K562 (cell line): Measurements from ENCODE around the gene PRIM1. TPM values are rescaled to one million over a fixed set of nuclear protein-coding genes. Genes with fewer than 3 reads are reported as not detected.

Source experiments
- BRF1 ChIP-seq: IDR thresholded peaks from 3 replicates; pipeline ENCODE4 v1.6.1; 2011; ENCODE audit warnings: borderline replicate concordance, mild to moderate bottlenecking; ENCODE audit not compliant: insufficient read length; ENCODE audit errors: extremely low read depth
- ESRRA ChIP-seq: fragments of 450-650 bp; IDR thresholded peaks from 2 replicates; pipeline ENCODE4 v1.6.1; 2014; ENCODE audit warnings: low read depth, mild to moderate bottlenecking, moderate library complexity, borderline replicate concordance
- FOXA1 ChIP-seq: fragments of 450-650 bp; IDR thresholded peaks from 2 replicates; pipeline ENCODE4 v1.6.1; 2016; ENCODE audit warnings: mild to moderate bottlenecking, borderline replicate concordance
- GABPA ChIP-seq: fragments of 200-800 bp; sonication (Bioruptor generic); conservative IDR thresholded peaks from 2 replicates; pipeline ENCODE4 v1.6.1; 2016; ENCODE audit warnings: low read depth, missing genetic modification characterization, missing compliant biosample characterization
- GTF2E2 ChIP-seq: fragments of 200-800 bp; sonication (Bioruptor generic); IDR thresholded peaks from 2 replicates; pipeline ENCODE4 v1.6.1; 2016; ENCODE audit warnings: missing genetic modification characterization, missing compliant biosample characterization
- HDAC2 ChIP-seq: fragments of 450-650 bp; IDR thresholded peaks from 2 replicates; pipeline ENCODE4 v1.6.1; 2016; ENCODE audit warnings: mild to moderate bottlenecking
- HMGN3 ChIP-seq: IDR thresholded peaks from 2 replicates; pipeline ENCODE4 v1.6.1; 2011; ENCODE audit warnings: borderline replicate concordance, low read depth, mild to moderate bottlenecking, mixed read lengths, low read length; ENCODE audit not compliant: insufficient read length; ENCODE audit errors: extremely low read depth
- L3MBTL2 ChIP-seq: fragments of 450-650 bp; IDR thresholded peaks from 2 replicates; pipeline ENCODE4 v1.6.1; 2016; ENCODE audit warnings: mild to moderate bottlenecking, moderate library complexity
- LCOR ChIP-seq: sonication (generic); formaldehyde crosslinking; IDR thresholded peaks from 2 replicates; pipeline ENCODE4 v1.8.0; 2022; ENCODE audit warnings: mild to moderate bottlenecking, missing genetic modification reagents
- MXI1 ChIP-seq: IDR thresholded peaks from 2 replicates; pipeline ENCODE4 v1.6.1; 2011; ENCODE audit warnings: low read depth, mild to moderate bottlenecking, improper control_type of control experiment, low read length
- NBN ChIP-seq: fragments of 450-650 bp; IDR thresholded peaks from 2 replicates; pipeline ENCODE4 v1.6.1; 2016; ENCODE audit warnings: low read depth, mild to moderate bottlenecking
- NCOA2 ChIP-seq, 2 experiments: fragments of 450-650 bp; IDR thresholded peaks; 2 replicates each; pipeline ENCODE4 v1.6.1; 2018; ENCODE audit warnings: mild to moderate bottlenecking in 2 of 2, moderate library complexity in 1 of 2; ENCODE audit not compliant: partially characterized antibody in 2 of 2
- NR2F6 ChIP-seq: fragments of 450-650 bp; formaldehyde crosslinking; IDR thresholded peaks from 2 replicates; pipeline ENCODE4 v1.4.0; 2020; ENCODE audit warnings: mild to moderate bottlenecking
- PHTF2 ChIP-seq: fragments of 250-450 bp; sonication (Bioruptor Pico); IDR thresholded peaks from 2 replicates; pipeline ENCODE4 v1.5.0; 2021; ENCODE audit warnings: mild to moderate bottlenecking
- SIN3B ChIP-seq: fragments of 450-650 bp; IDR thresholded peaks from 2 replicates; pipeline ENCODE4 v1.6.1; 2017; ENCODE audit warnings: low read depth, mild to moderate bottlenecking, moderate library complexity
- TAF1 ChIP-seq: IDR thresholded peaks from 2 replicates; pipeline ENCODE4 v1.6.1; 2011; ENCODE audit warnings: mild to moderate bottlenecking, low read length, moderate library complexity; ENCODE audit not compliant: insufficient read depth, control insufficient read depth, severe bottlenecking; ENCODE audit errors: extremely low read depth
- TEAD1 ChIP-seq, 2 experiments: fragments of 450-650 bp in 1 of 2; sonication (generic) in 1 of 2; formaldehyde crosslinking; IDR thresholded peaks; 2 replicates each; pipeline versions ENCODE4 v1.4.0 to v1.8.0; 2020 to 2022; ENCODE audit warnings: mild to moderate bottlenecking in 2 of 2, missing genetic modification reagents in 1 of 2
- TEAD4 ChIP-seq, 2 experiments: sonication (generic) in 1 of 2; formaldehyde crosslinking in 1 of 2; IDR thresholded peaks; 2 replicates each; pipeline versions ENCODE4 v1.6.1 to v1.8.0; 2012 to 2022; ENCODE audit warnings: borderline replicate concordance in 1 of 2, inconsistent platforms in 1 of 2, low read length in 1 of 2, mild to moderate bottlenecking in 1 of 2, missing genetic modification reagents in 1 of 2
- TRIM24 ChIP-seq, 2 experiments: fragments of 450-650 bp; IDR thresholded peaks; 2 replicates each; pipeline ENCODE4 v1.6.1; 2016
- U2AF1 ChIP-seq: fragments of 200-400 bp; formaldehyde crosslinking; optimal IDR thresholded peaks from 2 replicates; pipeline ENCODE3; 2017; ENCODE audit warnings: mild to moderate bottlenecking, low read depth, low read length, moderate library complexity
- ZBTB17 ChIP-seq: fragments of 450-650 bp; formaldehyde crosslinking; IDR thresholded peaks from 2 replicates; pipeline ENCODE4 v1.4.0; 2020; ENCODE audit warnings: mild to moderate bottlenecking
- ZNF232 ChIP-seq: sonication (generic); formaldehyde crosslinking; IDR thresholded peaks from 2 replicates; pipeline ENCODE4 v1.8.0; 2022; ENCODE audit warnings: mild to moderate bottlenecking, missing genetic modification reagents
- ZNF766 ChIP-seq: fragments of 200-800 bp; sonication (Bioruptor generic); conservative IDR thresholded peaks from 2 replicates; pipeline ENCODE4 v1.6.1; 2016; ENCODE audit warnings: missing genetic modification characterization, missing compliant biosample characterization
- ZZZ3 ChIP-seq: fragments of 450-650 bp; IDR thresholded peaks from 2 replicates; pipeline ENCODE4 v1.6.1; 2016; ENCODE audit warnings: antibody characterized with exemption, mild to moderate bottlenecking, moderate library complexity
- polyA plus RNA-seq, 8 experiments: library from polyadenylated mRNA; depleted of rRNA in 4 of 8; stranded (reverse) in 5 of 8; unstranded in 3 of 8; fragments of >200 nt; fragmentation: Nextera tagmentation in 2 of 8; fragmentation: Illumina TruSeq in 1 of 8; extraction: Ambion mirVana in 2 of 8; extraction: Trizol in 1 of 8; gene quantifications; 2 replicates each; pipeline versions ENCODE4 v1.2.1 to v1.2.3, GENCODE V29; 2011 to 2014; ENCODE audit warnings: inconsistent platforms in 1 of 8, missing spikeins in 1 of 8
- total RNA-seq, 7 experiments: library from RNA; depleted of rRNA in 6 of 7; stranded (reverse); fragments of >200 nt in 6 of 7; fragmentation: Illumina TruSeq in 2 of 7; extraction: Trizol in 2 of 7; gene quantifications; 2 replicates each; pipeline versions ENCODE4 v1.2.1 to v1.2.3, GENCODE V29; 2011 to 2021; ENCODE audit warnings: low replicate concordance in 1 of 7
- TF ChIP-seq, protein P1 (sequence below): fragments of 250-450 bp; sonication (Bioruptor Pico); IDR thresholded peaks from 2 replicates; pipeline ENCODE4 v1.6.1; 2021; ENCODE audit warnings: mild to moderate bottlenecking
- TF ChIP-seq, protein P2 (sequence below): fragments of 450-650 bp; IDR thresholded peaks from 2 replicates; pipeline ENCODE4 v1.6.1; 2018; ENCODE audit not compliant: partially characterized antibody

Gene PRIM1
- total and polyA plus RNA-seq, 9 of the 15 experiments (the other 6 are each of a cell fraction or from before 2014, with no cell fraction given): 67.2 to 179 (median 140) TPM

DNA sequence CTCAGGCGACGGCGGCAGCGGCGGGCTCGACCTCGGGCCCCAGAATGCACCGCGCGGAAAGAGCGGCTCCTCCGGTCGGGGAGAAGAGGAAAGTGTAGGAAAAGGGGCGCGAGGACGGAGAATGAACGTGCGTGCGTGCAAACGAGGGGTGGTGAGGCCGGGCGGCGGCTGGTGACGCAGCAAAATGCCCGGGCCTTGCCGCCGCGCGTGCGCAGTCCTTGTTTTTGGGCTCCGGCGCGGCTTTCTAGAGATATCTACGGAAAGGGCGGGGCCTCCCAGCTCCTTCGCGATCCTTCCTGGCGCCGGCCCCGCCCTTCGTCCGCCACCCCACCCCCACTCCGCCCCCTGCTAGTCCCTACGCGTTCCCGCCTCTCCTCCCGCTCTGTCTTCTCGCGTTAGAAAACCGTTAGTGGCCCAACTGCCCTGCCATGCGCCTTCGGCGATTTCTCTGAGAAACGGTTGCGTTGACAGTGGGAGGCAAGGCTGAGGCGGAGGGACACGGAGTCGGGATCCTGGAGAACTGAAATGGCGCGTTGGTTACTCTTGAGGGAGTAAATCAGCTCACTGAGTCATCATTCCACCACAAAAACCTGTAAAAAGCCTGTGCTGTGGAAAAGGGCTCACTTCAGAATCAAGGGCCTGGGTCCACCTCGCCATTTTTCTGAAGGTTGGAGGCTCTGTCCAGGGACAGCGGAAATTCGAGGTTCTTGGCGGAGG is 63.8 kb downstream of the PRIM1 start, which contains the start of gene PTGES3 (continued):
- TF ChIP-seq L3MBTL2 (peak; percentile 97), BRF1 (no peak), TAF1 (peak; percentile 94), TEAD1 (CRISPR knock-in tag; IDR thresholded peaks at IDR 0.05) (peak in 1 of 2 experiments; percentile 40; a peak in 1 of 4 replicates), HMGN3 (peak; percentile 62), ZNF232 (CRISPR knock-in tag) (no peak), FOXA1 (no peak), NCOA2 (IDR thresholded peaks at IDR 0.05; ENCODE audit: partially characterized antibody in 2 of 2) (no peak), ZZZ3 (peak; percentile 58; the same call in 1 of the 2 replicates), ZBTB17 (no peak; the same call in 1 of the 2 replicates), LCOR (CRISPR knock-in tag) (peak; percentile 57), TEAD4 (IDR thresholded peaks at IDR 0.05; ENCODE audit: low read length) (no peak; the same call in none of the 2 replicates), TEAD4 (CRISPR knock-in tag; IDR thresholded peaks at IDR 0.05; ENCODE audit: borderline replicate concordance) (no peak; the same call in 1 of the 2 replicates), NR2F6 (CRISPR knock-in tag) (no peak), MXI1 (peak; percentile 64), PHTF2 (CRISPR knock-in tag) (no peak), GABPA (peak; percentile 85), SIN3B (peak; percentile 73), HDAC2 (peak; percentile 57; the same call in 1 of the 2 replicates), GTF2E2 (tag) (peak; percentile 97), NBN (peak; percentile 86), U2AF1 (no peak), ESRRA (0 out of 2 replicates have a peak, but pooled peaks have one; percentile 29), ZNF766 (CRISPR knock-in tag) (peak; percentile 84), TRIM24 (IDR thresholded peaks at IDR 0.05) (peak; percentile 30 to 49; a peak in 2 of 4 replicates)
- TF ChIP-seq, protein P1, sequence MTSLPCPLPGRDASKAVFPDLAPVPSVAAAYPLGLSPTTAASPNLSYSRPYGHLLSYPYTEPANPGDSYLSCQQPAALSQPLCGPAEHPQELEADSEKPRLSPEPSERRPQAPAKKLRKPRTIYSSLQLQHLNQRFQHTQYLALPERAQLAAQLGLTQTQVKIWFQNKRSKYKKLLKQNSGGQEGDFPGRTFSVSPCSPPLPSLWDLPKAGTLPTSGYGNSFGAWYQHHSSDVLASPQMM: no peak
- TF ChIP-seq, protein P2, sequence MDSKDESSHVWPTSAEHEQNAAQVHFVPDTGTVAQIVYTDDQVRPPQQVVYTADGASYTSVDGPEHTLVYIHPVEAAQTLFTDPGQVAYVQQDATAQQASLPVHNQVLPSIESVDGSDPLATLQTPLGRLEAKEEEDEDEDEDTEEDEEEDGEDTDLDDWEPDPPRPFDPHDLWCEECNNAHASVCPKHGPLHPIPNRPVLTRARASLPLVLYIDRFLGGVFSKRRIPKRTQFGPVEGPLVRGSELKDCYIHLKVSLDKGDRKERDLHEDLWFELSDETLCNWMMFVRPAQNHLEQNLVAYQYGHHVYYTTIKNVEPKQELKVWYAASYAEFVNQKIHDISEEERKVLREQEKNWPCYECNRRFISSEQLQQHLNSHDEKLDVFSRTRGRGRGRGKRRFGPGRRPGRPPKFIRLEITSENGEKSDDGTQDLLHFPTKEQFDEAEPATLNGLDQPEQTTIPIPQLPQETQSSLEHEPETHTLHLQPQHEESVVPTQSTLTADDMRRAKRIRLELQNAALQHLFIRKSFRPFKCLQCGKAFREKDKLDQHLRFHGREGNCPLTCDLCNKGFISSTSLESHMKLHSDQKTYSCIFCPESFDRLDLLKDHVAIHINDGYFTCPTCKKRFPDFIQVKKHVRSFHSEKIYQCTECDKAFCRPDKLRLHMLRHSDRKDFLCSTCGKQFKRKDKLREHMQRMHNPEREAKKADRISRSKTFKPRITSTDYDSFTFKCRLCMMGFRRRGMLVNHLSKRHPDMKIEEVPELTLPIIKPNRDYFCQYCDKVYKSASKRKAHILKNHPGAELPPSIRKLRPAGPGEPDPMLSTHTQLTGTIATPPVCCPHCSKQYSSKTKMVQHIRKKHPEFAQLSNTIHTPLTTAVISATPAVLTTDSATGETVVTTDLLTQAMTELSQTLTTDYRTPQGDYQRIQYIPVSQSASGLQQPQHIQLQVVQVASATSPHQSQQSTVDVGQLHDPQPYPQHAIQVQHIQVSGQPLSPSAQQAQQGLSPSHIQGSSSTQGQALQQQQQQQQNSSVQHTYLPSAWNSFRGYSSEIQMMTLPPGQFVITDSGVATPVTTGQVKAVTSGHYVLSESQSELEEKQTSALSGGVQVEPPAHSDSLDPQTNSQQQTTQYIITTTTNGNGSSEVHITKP: peak; percentile 38
